Large intestine (tissue), 3 donors: ENCODE results near the gene TCN2. TPM values are rescaled to one million over a fixed set of nuclear protein-coding genes. Genes with fewer than 3 reads are reported as not detected.
"Not testable (repeated sequence)": the region's sequence is repeated elsewhere in the genome, so short reads cannot be mapped to it uniquely, and the experiment has no call there.

Experiments
- DNase-seq, 2 donors: peaks; one replicate each; pipeline versions ENCODE4 v3.0.0 to v3.0.0-alpha.2; 2013
- H3K27ac ChIP-seq: one replicate; pipeline ENCODE4 v1.5.1; 2013; ENCODE audit warnings: low read length
- H3K27me3 ChIP-seq: 2 replicates; pipeline ENCODE4 v1.6.1; 2013; ENCODE audit warnings: low read length; ENCODE audit not compliant: control insufficient read depth, insufficient read depth
- H3K36me3 ChIP-seq: 2 replicates; pipeline ENCODE4 v1.6.1; 2013; ENCODE audit warnings: low read length; ENCODE audit not compliant: control insufficient read depth, insufficient read depth
- H3K4me1 ChIP-seq: one replicate; pipeline ENCODE4 v1.6.1; 2013; ENCODE audit warnings: low read length; ENCODE audit not compliant: control insufficient read depth, insufficient read depth
- H3K4me3 ChIP-seq: one replicate; pipeline ENCODE4 v1.5.1; 2013; ENCODE audit warnings: low read length
- H3K9me3 ChIP-seq: one replicate; pipeline ENCODE4 v1.6.1; 2013; ENCODE audit warnings: mild to moderate bottlenecking, low read depth, low read length, moderate library complexity; ENCODE audit not compliant: control insufficient read depth
- WGBS: methylation state at CpG from one replicate; pipeline ENCODE4 v1.1.5; 2013; ENCODE audit warnings: low lambda C conversion rate; ENCODE audit not compliant: insufficient coverage; 5-methylcytosine and 5-hydroxymethylcytosine counted together
- polyA plus RNA-seq: library from polyadenylated mRNA; unstranded; fragments of 120-200 nt; gene quantifications from one replicate; pipeline ENCODE4 v1.2.1, GENCODE V29; 2013

The TCN2 gene
- polyA plus RNA-seq, 1 donor: 44.6 TPM

DNA sequence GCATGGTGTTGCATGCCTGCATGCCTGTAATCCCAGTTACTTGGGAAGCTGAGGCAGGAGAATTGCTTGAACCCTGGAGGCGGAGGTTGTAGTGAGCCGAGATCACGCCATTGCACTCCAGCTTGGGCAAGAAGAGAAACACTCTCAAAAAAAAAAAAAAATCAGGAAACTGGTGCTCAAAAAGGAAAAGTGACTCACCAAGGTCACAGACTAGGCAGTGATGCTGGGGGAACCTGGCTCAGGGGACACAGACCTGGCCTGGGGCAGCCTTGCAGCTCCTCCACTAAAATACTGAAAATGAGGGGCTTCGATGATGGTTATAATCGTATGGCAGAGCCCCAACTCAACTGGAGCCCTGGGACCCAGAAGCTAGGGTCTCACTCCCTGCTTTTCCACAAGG is 20.5 kb downstream of the TCN2 start:
- no peaks in the 10 kb centered on the region for H3K27me3 ChIP-seq
- peaks cover 3% of the 10 kb centered on the region for H3K9me3 ChIP-seq
- no peak overlapping the region for H3K27ac ChIP-seq
- peaks cover 5% of the 10 kb centered on the region for H3K36me3 ChIP-seq
- no CpG with 5 or more reads among the region's 5 CpGs for WGBS
- peaks cover 8% of the 10 kb centered on the region for H3K4me1 ChIP-seq
- no peak overlapping the region for H3K4me3 ChIP-seq
- no peak for DNase-seq

DNA sequence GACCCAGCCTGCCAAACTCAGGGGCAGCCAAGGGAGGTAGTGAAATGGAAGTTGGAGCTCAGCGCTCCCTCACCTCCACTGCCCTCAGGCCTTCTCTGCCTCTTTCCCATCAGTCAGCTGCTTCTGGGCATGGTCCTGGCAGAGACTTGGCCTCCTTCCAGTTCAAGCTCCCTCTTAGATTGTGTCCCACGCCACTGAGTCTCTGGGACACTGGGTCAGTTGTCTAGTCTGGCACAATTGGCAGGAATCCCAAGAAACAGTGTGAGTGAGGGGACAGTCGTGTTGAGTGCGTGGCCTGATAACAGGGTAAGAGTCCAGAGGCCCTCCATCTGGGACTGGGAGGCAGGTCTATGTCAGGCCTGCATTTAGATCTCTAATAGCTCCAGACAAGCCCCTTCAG is 21.5 kb downstream of the TCN2 start:
- H3K4me3 ChIP-seq: no peak overlapping the region
- peaks cover 8% of the 10 kb centered on the region for H3K4me1 ChIP-seq
- H3K36me3 ChIP-seq: peaks cover 5% of the 10 kb centered on the region
- DNase-seq: peak in 1 of 2 donors; percentile 77
- H3K9me3 ChIP-seq: peaks cover 3% of the 10 kb centered on the region
- WGBS: no CpG with 5 or more reads among the region's 4 CpGs
- no peaks in the 10 kb centered on the region for H3K27me3 ChIP-seq
- H3K27ac ChIP-seq: no peak overlapping the region

DNA sequence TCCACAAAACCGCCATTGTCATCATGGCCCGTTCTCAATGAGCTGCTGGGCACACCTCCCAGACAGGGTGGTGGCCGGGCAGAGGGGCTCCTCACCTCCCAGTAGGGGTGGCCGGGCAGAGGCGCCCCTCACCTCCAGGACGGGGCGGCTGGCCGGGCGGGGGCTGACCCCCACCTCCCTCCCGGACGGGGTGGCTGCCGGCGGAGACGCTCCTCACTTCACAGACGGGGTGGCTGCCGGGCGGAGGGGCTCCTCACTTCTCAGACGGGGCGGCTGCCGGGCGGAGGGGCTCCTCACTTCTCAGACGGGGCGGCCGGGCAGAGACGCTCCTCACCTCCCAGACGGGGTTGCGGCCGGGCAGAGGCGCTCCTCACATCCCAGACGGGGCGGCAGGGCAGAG is 24.5 kb downstream of the TCN2 start:
- WGBS: no CpG with 5 or more reads among the region's 31 CpGs
- H3K9me3 ChIP-seq, DNase-seq, H3K27ac ChIP-seq, H3K36me3 ChIP-seq, H3K4me3 ChIP-seq, H3K27me3 ChIP-seq: not testable (repeated sequence)
- peaks cover 14% of the 10 kb centered on the region for H3K4me1 ChIP-seq

DNA sequence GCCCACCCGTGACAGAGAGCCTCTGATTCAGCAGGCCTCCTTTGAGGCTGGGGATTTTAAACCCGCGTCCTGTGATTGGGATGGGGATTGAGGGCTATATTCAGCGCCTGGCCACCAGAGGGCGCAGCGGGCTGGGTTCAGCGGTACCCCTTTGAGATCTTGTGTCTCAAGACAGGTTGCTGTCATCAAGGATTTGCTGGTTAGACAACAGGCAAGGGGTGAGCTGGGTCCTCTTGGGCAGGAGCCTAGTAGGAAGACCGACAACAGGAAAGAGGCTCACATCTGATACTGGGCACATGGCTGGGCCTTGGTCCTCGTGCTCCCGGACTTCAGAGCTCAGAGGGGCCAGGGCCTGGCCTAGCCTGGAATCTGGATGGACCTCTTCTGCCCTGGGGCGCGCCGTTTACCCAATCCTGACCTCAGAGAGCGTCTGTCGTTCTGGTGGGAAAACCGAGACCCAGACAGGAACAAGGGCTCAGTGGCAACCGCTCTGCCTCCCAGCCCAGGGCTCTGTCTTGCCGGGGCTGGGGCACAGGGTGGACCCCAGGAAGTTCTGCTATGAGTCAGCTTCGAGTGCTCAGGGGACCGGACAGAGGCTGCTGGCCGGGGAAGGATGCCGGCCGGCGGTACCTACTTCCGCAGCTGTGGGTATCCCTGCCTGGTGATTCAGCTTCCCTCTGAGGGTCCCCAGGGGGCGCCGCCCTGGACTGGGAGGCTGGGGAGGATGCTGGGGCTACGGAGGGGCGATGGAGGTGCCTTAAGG is 27.7 kb downstream of the TCN2 start:
- Histone ChIP-seq H3K4me3 (peak overlapping the region; percentile 7), H3K36me3 (no peaks in the 10 kb centered on the region)

DNA sequence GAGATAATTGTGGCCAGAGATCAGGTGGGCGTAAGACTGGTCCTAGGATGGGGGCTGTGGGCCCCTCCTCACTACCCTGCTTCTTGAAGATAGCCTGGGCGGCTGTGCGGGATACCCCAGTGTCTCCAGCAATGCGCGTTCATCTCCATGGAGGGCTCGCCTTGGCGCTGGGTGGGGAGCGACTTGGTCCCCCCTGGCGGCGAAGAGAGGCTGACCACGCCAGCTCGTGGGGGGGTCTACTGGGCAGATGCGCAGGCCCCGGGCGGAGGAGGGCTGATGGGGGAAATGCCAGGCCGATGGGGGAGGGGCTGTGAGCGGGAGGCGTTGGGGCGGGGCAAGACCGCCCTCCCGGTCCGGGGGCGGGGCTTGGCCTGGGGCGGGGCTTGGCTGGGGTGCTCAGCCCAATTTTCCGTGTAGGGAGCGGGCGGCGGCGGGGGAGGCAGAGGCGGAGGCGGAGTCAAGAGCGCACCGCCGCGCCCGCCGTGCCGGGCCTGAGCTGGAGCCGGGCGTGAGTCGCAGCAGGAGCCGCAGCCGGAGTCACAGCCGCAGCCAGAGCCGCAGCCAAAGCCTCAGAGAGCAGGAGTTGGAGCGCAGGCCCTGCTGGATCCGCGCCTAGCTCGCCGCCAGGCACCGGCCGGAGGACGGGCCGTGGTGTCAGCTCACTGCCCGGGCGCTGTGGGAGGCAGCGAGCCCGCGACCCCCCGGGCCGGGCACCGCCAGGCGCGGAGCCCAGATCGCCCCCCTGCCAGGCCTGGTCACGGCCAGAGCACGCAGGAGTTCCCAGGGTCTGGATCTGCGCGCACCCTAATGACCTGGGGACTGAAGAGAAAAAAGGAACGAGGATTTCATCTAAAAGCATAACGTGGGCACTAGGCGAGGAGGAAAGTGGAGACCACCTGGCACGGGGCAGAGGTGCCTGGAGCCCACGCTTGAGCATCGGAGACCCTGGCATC is 28.6 kb downstream of the TCN2 start, which contains the start of gene SLC35E4:
Gene SLC35E4, plus strand, starts transcription at position 509 of the 953 bp plus-strand sequence. CDS start 670 bp downstream, outside the sequence.
- H3K9me3 ChIP-seq: peaks cover 3% of the 10 kb centered on the region
- WGBS: no CpG with 5 or more reads among the region's 75 CpGs
- peaks cover 13% of the 10 kb centered on the region for H3K4me1 ChIP-seq
- peak; percentile 72 to 77 for DNase-seq
- H3K27ac ChIP-seq: peak within 1 kb of the TSS; percentile 57
- no peaks in the 10 kb centered on the region for H3K36me3 ChIP-seq
- no peaks in the 10 kb centered on the region for H3K27me3 ChIP-seq
- peak within 1 kb of the TSS; percentile 41 for H3K4me3 ChIP-seq

More for the DNA sequence above, 27.7 kb downstream of the TCN2 start:
- Histone ChIP-seq H3K9me3 (peaks cover 3% of the 10 kb centered on the region), H3K4me1 (peaks cover 13% of the 10 kb centered on the region), H3K27me3 (no peaks in the 10 kb centered on the region), H3K27ac (peak overlapping the region; percentile 57)
- 0% methylated on average over 2 of the region's 29 CpGs for WGBS
- DNase-seq: peak; percentile 80 to 85

DNA sequence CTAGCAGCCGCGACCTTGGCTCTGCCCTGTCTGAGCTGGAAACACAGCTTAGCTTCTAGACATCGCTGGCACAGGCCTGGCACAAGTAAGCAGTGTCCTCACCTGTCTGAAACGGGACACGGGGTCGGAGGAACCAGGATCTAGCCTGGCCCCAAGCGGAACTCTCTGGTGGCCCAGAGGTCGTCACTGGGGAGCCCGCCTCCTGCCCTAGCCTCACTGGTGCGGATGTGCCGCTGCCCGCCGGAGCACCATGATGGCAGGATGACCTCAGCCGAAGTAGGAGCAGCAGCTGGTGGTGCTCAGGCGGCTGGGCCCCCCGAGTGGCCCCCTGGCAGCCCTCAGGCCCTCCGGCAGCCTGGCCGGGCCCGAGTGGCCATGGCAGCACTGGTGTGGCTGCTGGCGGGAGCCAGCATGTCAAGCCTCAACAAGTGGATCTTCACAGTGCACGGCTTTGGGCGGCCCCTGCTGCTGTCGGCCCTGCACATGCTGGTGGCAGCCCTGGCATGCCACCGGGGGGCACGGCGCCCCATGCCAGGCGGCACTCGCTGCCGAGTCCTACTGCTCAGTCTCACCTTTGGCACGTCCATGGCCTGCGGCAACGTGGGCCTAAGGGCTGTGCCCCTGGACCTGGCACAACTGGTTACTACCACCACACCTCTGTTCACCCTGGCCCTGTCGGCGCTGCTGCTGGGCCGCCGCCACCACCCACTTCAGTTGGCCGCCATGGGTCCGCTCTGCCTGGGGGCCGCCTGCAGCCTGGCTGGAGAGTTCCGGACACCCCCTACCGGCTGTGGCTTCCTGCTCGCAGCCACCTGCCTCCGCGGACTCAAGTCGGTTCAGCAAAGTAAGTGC is 29.5 kb downstream of the TCN2 start:
- Histone ChIP-seq H3K4me3 (peak overlapping the region; percentile 41), H3K9me3 (peaks cover 3% of the 10 kb centered on the region), H3K27me3 (no peaks in the 10 kb centered on the region), H3K36me3 (no peaks in the 10 kb centered on the region), H3K4me1 (peaks cover 13% of the 10 kb centered on the region), H3K27ac (no peak overlapping the region)
- peak in 1 of 2 donors; percentile 23 for DNase-seq
- WGBS: no CpG with 5 or more reads among the region's 45 CpGs

DNA sequence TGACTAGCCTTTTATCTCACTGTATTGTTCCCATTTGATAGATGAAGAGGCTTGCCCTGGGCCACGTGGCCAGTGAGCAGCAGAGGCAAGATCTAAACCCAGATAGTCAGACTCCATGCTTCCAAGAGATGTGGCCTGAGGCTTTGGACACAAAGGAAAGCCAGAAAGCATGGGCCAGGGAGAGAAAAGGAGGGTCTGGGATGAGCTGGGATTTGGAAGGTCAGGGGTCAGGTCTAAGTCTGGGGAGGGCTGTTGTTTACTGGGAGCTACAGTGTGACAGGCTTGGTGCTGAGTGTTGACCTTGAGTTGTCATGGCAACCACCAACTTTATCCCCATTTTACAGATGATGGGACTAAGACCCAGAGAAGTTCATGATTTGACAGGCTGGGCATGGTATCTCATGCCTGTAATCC is 30.7 kb downstream of the TCN2 start:
- Histone ChIP-seq H3K4me1 (peaks cover 13% of the 10 kb centered on the region), H3K9me3 (no peaks in the 10 kb centered on the region), H3K4me3 (no peak overlapping the region), H3K27me3 (no peaks in the 10 kb centered on the region), H3K36me3 (no peaks in the 10 kb centered on the region), H3K27ac (no peak overlapping the region)
- no peak for DNase-seq
- no CpG with 5 or more reads among the region's 1 CpG for WGBS

DNA sequence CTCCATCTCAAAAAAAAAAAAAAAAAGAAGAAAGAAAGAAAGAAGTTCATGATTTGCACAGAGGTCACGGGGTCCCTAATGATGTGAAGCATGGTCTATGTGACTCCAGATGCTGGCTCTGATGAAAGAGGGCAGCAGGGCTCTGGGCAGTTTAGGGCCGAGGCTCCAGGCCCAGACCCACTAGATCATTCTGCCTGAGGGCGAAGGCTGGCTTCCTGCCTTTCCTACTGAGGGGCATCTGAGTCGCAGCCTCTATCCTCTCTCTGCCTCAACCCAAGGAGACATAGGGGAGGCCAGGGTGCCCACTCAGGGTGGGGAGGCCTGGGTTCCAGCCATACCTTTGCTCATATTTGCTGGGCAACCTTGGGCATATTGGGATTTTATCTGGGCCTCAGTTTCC is 33.4 kb downstream of the TCN2 start:
- H3K4me1 ChIP-seq: peaks cover 13% of the 10 kb centered on the region
- WGBS: no CpG with 5 or more reads among the region's 4 CpGs
- no peaks in the 10 kb centered on the region for H3K9me3 ChIP-seq
- no peak overlapping the region for H3K27ac ChIP-seq
- no peaks in the 10 kb centered on the region for H3K27me3 ChIP-seq
- no peak overlapping the region for H3K4me3 ChIP-seq
- H3K36me3 ChIP-seq: no peaks in the 10 kb centered on the region
- DNase-seq: no peak

DNA sequence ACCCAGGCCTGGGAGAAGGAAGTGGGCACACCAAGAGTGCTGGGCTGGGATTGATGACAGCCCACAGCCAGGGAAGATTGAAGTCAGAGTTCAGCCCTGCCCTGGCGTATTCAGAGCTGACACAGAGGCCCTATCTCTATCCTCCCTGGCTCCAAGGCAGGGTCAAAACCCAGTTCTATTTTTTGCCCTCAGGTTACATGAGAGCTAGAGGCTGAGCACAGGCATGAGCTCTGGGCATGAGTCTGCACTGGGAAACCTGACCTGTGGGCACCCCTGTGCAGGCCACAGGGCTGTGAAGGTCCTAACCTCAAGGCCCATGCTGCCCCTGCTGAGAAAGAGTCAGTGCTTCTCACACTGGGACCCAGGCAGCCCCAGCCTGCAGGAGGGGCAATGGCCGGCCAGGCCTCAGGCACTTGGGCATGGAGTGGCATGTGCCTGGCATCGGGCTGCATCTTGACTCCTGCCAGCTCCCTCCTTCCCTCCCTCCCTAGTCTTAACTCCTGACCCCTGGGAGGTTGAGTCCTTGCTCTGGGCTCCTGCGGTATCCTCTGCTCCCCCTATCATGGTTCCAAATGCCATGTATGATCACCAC is 34.0 kb downstream of the TCN2 start:
- no CpG with 5 or more reads among the region's 4 CpGs for WGBS
- no peaks in the 10 kb centered on the region for H3K27me3 ChIP-seq
- H3K4me1 ChIP-seq: peaks cover 12% of the 10 kb centered on the region
- H3K9me3 ChIP-seq: no peaks in the 10 kb centered on the region
- no peak overlapping the region for H3K4me3 ChIP-seq
- H3K36me3 ChIP-seq: no peaks in the 10 kb centered on the region
- DNase-seq: no peak
- H3K27ac ChIP-seq: no peak overlapping the region
